GM23338 (cell line): Measurements from ENCODE around the gene FAM83B. TPM values are rescaled to one million over a fixed set of nuclear protein-coding genes. Genes with fewer than 3 reads are reported as not detected.

Experiments
- ATAC-seq: fragments of 200-7000 bp; cut with Tn5 transposase; 3 replicates; pipeline ENCODE4 v1.9.1; 2020
- DNase-seq: peaks from one replicate; pipeline ENCODE4 v3.0.0-alpha.2; 2015; ENCODE audit warnings: low spot score
- H2AFZ ChIP-seq: fragments of 200-600 bp; sonication (generic); 2 replicates; pipeline ENCODE4 v1.8.0; 2016; ENCODE audit warnings: antibody characterized with exemption, mild to moderate bottlenecking, moderate library complexity
- H3F3A ChIP-seq: fragments of 200-600 bp; sonication (generic); replicated peaks from 2 replicates; pipeline ENCODE4 v1.8.0; 2017; ENCODE audit warnings: antibody characterized with exemption, mixed run types, low read depth
- H3K27ac ChIP-seq: fragments of 200-600 bp; sonication (generic); 2 replicates; pipeline ENCODE4 v1.6.1; 2016; ENCODE audit warnings: low read depth
- H3K27me3 ChIP-seq: fragments of 200-600 bp; sonication (generic); 2 replicates; pipeline ENCODE4 v1.8.0; 2016; ENCODE audit warnings: mild to moderate bottlenecking, mixed run types, moderate library complexity; ENCODE audit not compliant: insufficient read depth
- H3K36me3 ChIP-seq: fragments of 200-600 bp; sonication (generic); 2 replicates; pipeline ENCODE4 v1.8.0; 2016; ENCODE audit warnings: mild to moderate bottlenecking; ENCODE audit not compliant: insufficient read depth
- H3K4me1 ChIP-seq: fragments of 200-600 bp; sonication (generic); 2 replicates; pipeline ENCODE4 v1.8.0; 2016; ENCODE audit warnings: mild to moderate bottlenecking, moderate library complexity; ENCODE audit not compliant: insufficient read depth
- H3K4me2 ChIP-seq: fragments of 200-600 bp; sonication (generic); 2 replicates; pipeline ENCODE4 v1.7.1; 2017; ENCODE audit warnings: mixed run types
- H3K4me3 ChIP-seq: fragments of 200-600 bp; sonication (generic); 2 replicates; pipeline ENCODE4 v1.6.1; 2016; ENCODE audit warnings: mixed run types
- H3K79me2 ChIP-seq: fragments of 200-600 bp; sonication (generic); replicated peaks from 2 replicates; pipeline ENCODE4 v1.8.0; 2017; ENCODE audit warnings: mild to moderate bottlenecking; ENCODE audit not compliant: insufficient read depth
- H3K9me2 ChIP-seq: fragments of 200-600 bp; sonication (generic); 2 replicates; pipeline ENCODE4 v1.8.0; 2017; ENCODE audit not compliant: insufficient read depth
- H4K20me1 ChIP-seq: fragments of 200-600 bp; sonication (generic); replicated peaks from 2 replicates; pipeline ENCODE4 v1.8.0; 2017; ENCODE audit warnings: mild to moderate bottlenecking; ENCODE audit not compliant: insufficient read depth
- H3K27ac Mint-ChIP-seq: 2 replicates; pipeline ENCODE4 v1.8.0; 2020; ENCODE audit warnings: inconsistent platforms, mild to moderate bottlenecking, moderate library complexity, mixed read lengths
- H3K27me3 Mint-ChIP-seq: 3 replicates; pipeline ENCODE4 v1.8.0; 2022; ENCODE audit warnings: low read depth, mild to moderate bottlenecking, moderate library complexity, mixed read lengths, inconsistent platforms; ENCODE audit not compliant: insufficient read depth, poor library complexity
- H3K36me3 Mint-ChIP-seq: 3 replicates; pipeline ENCODE4 v1.8.0; 2021; ENCODE audit warnings: low read depth, mild to moderate bottlenecking, inconsistent platforms, moderate library complexity, mixed read lengths
- H3K4me1 Mint-ChIP-seq: 3 replicates; pipeline ENCODE4 v1.8.0; 2020; ENCODE audit warnings: mild to moderate bottlenecking, inconsistent platforms, mixed read lengths
- H3K4me3 Mint-ChIP-seq: 3 replicates; pipeline ENCODE4 v1.8.0; 2021; ENCODE audit warnings: moderate library complexity, mild to moderate bottlenecking, inconsistent platforms, mixed read lengths
- H3K9me3 Mint-ChIP-seq: 3 replicates; pipeline ENCODE4 v1.8.0; 2020; ENCODE audit warnings: moderate library complexity, mild to moderate bottlenecking, inconsistent platforms, mixed read lengths
- REST ChIP-seq: IDR thresholded peaks from one replicate; pipeline ENCODE4 v1.6.1; 2018; ENCODE audit warnings: antibody characterized with exemption; ENCODE audit not compliant: unreplicated experiment
- polyA plus RNA-seq: library from polyadenylated mRNA; unstranded; fragments of >200 nt; fragmentation: Nextera tagmentation; extraction: Ambion mirVana; gene quantifications from 2 replicates; pipeline ENCODE4 v1.2.1, GENCODE V29; 2016
- total RNA-seq: library from RNA; depleted of rRNA; stranded (reverse); fragments of >200 nt; shearing (Covaris generic); gene quantifications from 2 replicates; pipeline ENCODE4 v1.2.3, GENCODE V29; 2014
- TF ChIP-seq, protein P1 (sequence below): fragments of 250-450 bp; sonication (Bioruptor Pico); IDR thresholded peaks from 2 replicates; pipeline ENCODE4 v1.5.0; 2020; ENCODE audit warnings: mild to moderate bottlenecking, moderate library complexity

FAM83B gene
- total and polyA plus RNA-seq, 2 experiments from 2014 or later: 1.4 to 7.7 TPM

DNA sequence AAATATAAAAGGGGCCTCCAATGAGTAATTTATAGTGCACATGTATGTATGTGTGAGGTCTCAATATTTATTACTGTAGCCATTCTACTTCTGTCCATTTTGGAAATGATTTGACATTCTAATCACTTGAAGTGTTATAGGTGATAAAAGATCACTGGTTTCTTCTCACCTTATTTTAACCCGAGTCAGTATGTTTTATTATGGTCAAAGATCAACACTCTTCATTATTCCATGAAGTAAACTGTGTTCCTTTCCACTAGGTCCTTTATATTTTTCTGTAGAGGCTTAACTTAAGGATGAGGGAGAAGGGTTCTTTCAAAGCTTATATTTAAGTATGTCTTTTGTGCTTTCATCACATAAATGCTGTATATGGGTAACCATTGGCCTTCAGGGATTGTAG, 47.2 kb downstream of the FAM83B start:
- Mint-ChIP-seq H3K4me3 (no peak overlapping the region), H3K27ac (no peak overlapping the region), H3K27me3 (no peaks in the 10 kb centered on the region), H3K4me1 (peaks cover 3% of the 10 kb centered on the region; the same call in 1 of the 3 replicates), H3K9me3 (no peaks in the 10 kb centered on the region), H3K36me3 (no peaks in the 10 kb centered on the region)
- no peaks in the 10 kb centered on the region for H3K27me3 ChIP-seq
- no peak for DNase-seq
- H2AFZ ChIP-seq: no peak overlapping the region
- no peak for ATAC-seq
- H3K27ac ChIP-seq: no peak overlapping the region
- no peaks in the 10 kb centered on the region for H3F3A ChIP-seq
- no peaks in the 10 kb centered on the region for H3K79me2 ChIP-seq
- H3K4me2 ChIP-seq: no peak overlapping the region
- H3K36me3 ChIP-seq: no peaks in the 10 kb centered on the region
- TF ChIP-seq, protein P1, sequence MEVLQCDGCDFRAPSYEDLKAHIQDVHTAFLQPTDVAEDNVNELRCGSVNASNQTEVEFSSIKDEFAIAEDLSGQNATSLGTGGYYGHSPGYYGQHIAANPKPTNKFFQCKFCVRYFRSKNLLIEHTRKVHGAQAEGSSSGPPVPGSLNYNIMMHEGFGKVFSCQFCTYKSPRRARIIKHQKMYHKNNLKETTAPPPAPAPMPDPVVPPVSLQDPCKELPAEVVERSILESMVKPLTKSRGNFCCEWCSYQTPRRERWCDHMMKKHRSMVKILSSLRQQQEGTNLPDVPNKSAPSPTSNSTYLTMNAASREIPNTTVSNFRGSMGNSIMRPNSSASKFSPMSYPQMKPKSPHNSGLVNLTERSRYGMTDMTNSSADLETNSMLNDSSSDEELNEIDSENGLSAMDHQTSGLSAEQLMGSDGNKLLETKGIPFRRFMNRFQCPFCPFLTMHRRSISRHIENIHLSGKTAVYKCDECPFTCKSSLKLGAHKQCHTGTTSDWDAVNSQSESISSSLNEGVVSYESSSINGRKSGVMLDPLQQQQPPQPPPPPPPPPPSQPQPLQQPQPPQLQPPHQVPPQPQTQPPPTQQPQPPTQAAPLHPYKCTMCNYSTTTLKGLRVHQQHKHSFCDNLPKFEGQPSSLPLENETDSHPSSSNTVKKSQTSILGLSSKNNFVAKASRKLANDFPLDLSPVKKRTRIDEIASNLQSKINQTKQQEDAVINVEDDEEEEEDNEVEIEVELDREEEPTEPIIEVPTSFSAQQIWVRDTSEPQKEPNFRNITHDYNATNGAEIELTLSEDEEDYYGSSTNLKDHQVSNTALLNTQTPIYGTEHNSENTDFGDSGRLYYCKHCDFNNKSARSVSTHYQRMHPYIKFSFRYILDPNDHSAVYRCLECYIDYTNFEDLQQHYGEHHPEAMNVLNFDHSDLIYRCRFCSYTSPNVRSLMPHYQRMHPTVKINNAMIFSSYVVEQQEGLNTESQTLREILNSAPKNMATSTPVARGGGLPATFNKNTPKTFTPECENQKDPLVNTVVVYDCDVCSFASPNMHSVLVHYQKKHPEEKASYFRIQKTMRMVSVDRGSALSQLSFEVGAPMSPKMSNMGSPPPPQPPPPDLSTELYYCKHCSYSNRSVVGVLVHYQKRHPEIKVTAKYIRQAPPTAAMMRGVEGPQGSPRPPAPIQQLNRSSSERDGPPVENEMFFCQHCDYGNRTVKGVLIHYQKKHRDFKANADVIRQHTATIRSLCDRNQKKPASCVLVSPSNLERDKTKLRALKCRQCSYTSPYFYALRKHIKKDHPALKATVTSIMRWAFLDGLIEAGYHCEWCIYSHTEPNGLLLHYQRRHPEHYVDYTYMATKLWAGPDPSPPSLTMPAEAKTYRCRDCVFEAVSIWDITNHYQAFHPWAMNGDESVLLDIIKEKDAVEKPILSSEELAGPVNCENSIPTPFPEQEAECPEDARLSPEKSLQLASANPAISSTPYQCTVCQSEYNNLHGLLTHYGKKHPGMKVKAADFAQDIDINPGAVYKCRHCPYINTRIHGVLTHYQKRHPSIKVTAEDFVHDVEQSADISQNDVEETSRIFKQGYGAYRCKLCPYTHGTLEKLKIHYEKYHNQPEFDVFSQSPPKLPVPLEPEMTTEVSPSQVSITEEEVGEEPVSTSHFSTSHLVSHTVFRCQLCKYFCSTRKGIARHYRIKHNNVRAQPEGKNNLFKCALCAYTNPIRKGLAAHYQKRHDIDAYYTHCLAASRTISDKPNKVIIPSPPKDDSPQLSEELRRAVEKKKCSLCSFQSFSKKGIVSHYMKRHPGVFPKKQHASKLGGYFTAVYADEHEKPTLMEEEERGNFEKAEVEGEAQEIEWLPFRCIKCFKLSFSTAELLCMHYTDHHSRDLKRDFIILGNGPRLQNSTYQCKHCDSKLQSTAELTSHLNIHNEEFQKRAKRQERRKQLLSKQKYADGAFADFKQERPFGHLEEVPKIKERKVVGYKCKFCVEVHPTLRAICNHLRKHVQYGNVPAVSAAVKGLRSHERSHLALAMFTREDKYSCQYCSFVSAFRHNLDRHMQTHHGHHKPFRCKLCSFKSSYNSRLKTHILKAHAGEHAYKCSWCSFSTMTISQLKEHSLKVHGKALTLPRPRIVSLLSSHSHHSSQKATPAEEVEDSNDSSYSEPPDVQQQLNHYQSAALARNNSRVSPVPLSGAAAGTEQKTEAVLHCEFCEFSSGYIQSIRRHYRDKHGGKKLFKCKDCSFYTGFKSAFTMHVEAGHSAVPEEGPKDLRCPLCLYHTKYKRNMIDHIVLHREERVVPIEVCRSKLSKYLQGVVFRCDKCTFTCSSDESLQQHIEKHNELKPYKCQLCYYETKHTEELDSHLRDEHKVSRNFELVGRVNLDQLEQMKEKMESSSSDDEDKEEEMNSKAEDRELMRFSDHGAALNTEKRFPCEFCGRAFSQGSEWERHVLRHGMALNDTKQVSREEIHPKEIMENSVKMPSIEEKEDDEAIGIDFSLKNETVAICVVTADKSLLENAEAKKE (CRISPR knock-in tag): no peak
- no peak for TF ChIP-seq REST
- H3K4me3 ChIP-seq: no peak overlapping the region
- H4K20me1 ChIP-seq: no peaks in the 10 kb centered on the region
- H3K9me2 ChIP-seq: peaks cover 4% of the 10 kb centered on the region; the same call in 1 of the 2 replicates
- no peaks in the 10 kb centered on the region for H3K4me1 ChIP-seq
